HG02981 (cell line): ENCODE data around the gene TBX20.
"Not testable (repeated sequence)": the region's sequence is repeated elsewhere in the genome, so short reads cannot be mapped to it uniquely, and the experiment has no call there.

Source experiments
- ATAC-seq: cut with Tn5 transposase; IDR thresholded peaks from one replicate; pipeline ENCODE4 v1.9.1; 2021; ENCODE audit warnings: mild to moderate bottlenecking, moderate library complexity; ENCODE audit not compliant: unreplicated experiment

TBX20 gene

GRCh38 chr7:35255443-35256255 lies 1.7 kb upstream of the TBX20 start:
- ATAC-seq = no peak

GRCh38 chr7:35254496-35255442 lies 869 bp upstream of the TBX20 start:
- ATAC-seq = no peak

GRCh38 chr7:35253460-35253709 lies 515 bp downstream of the TBX20 start:
- no peak for ATAC-seq

- no peak for ATAC-seq
These were observed 1.1 kb downstream of the TBX20 start for GRCh38 chr7:35252612-35253459.

GRCh38 chr7:35251606-35252310 lies 2.1 kb downstream of the TBX20 start:
- ATAC-seq = no peak

GRCh38 chr7:35250941-35251340 lies 3.0 kb downstream of the TBX20 start:
- no peak for ATAC-seq

- ATAC-seq = no peak
These were observed 3.4 kb downstream of the TBX20 start for GRCh38 chr7:35250452-35250851.

GRCh38 chr7:35249537-35249907 lies 4.4 kb downstream of the TBX20 start:
- ATAC-seq = no peak

GRCh38 chr7:35248576-35249536 lies 5.0 kb downstream of the TBX20 start:
- ATAC-seq = no peak

GRCh38 chr7:35246819-35247218 lies 7.1 kb downstream of the TBX20 start:
- no peak for ATAC-seq

- ATAC-seq = no peak
These were observed 12.0 kb downstream of the TBX20 start for GRCh38 chr7:35241884-35242283.

- no peak for ATAC-seq
These were observed 12.5 kb downstream of the TBX20 start for GRCh38 chr7:35241436-35241835.

- not testable (repeated sequence) for ATAC-seq
These were observed 12.9 kb downstream of the TBX20 start for GRCh38 chr7:35241008-35241407.

GRCh38 chr7:35238456-35238855 lies 15.4 kb downstream of the TBX20 start:
- not testable (repeated sequence) for ATAC-seq

- no peak for ATAC-seq
These were observed 20.9 kb downstream of the TBX20 start for GRCh38 chr7:35232994-35233393.

GRCh38 chr7:35231221-35231620 lies 22.7 kb downstream of the TBX20 start:
- not testable (repeated sequence) for ATAC-seq

GRCh38 chr7:35229116-35229780 lies 24.7 kb downstream of the TBX20 start:
- not testable (repeated sequence) for ATAC-seq

- ATAC-seq = not testable (repeated sequence)
These were observed 25.3 kb downstream of the TBX20 start for GRCh38 chr7:35228496-35229051.

GRCh38 chr7:35227438-35227837 lies 26.5 kb downstream of the TBX20 start:
- ATAC-seq = not testable (repeated sequence)
